Measurements from ENCODE around the gene SNRNP35.

Gene SNRNP35

GRCh38 chr12:123485756-123486155, 27.8 kb downstream of the SNRNP35 start:
- DNase-seq (no peak), ATAC-seq (ENCODE audit: insufficient read depth, low read depth) (no peak)
- Histone ChIP-seq H3K4me2 (ENCODE audit: insufficient read depth, low read length) (no peak overlapping the region), H3K36me3 (ENCODE audit: insufficient read depth, low read length) (no peaks in the 10 kb centered on the region), H3K27ac (ENCODE audit: low read length) (no peak overlapping the region), H3K79me2 (ENCODE audit: insufficient read depth, low read length) (no peaks in the 10 kb centered on the region), H3K4me3 (ENCODE audit: low read depth in 1 of 2, low read length in 2 of 2) (no peak overlapping the region), H4K20me1 (ENCODE audit: insufficient read depth, low read length) (no peaks in the 10 kb centered on the region), H2AFZ (ENCODE audit: low read depth, low read length) (no peak overlapping the region), H3K9ac (ENCODE audit: low read depth, low read length) (no peak overlapping the region), H3K4me1 (ENCODE audit: insufficient read depth, low read length) (peaks cover 17% of the 10 kb centered on the region), H3K27me3 (ENCODE audit: insufficient read depth, low read length, poor library complexity) (no peaks in the 10 kb centered on the region), H3K9me3 (ENCODE audit: insufficient read depth, low read length, severe bottlenecking) (no peaks in the 10 kb centered on the region)
- TF ChIP-seq EZH2 (IDR thresholded peaks at IDR 0.05; ENCODE audit: borderline replicate concordance, low read depth, low read length, severe bottlenecking) (no peak), CTCF (IDR thresholded peaks at IDR 0.05; ENCODE audit: borderline replicate concordance, extremely low read depth, low read length, poor library complexity, severe bottlenecking) (no peak)

- Histone ChIP-seq H3K36me3 (ENCODE audit: insufficient read depth, low read length) (no peaks in the 10 kb centered on the region), H3K9me3 (ENCODE audit: insufficient read depth, low read length, severe bottlenecking) (no peaks in the 10 kb centered on the region), H3K27me3 (ENCODE audit: insufficient read depth, low read length, poor library complexity) (no peaks in the 10 kb centered on the region), H2AFZ (ENCODE audit: low read depth, low read length) (no peak overlapping the region), H3K27ac (ENCODE audit: low read length) (no peak overlapping the region), H3K4me3 (ENCODE audit: low read depth in 1 of 2, low read length in 2 of 2) (no peak overlapping the region), H3K4me2 (ENCODE audit: insufficient read depth, low read length) (no peak overlapping the region), H3K79me2 (ENCODE audit: insufficient read depth, low read length) (no peaks in the 10 kb centered on the region), H3K9ac (ENCODE audit: low read depth, low read length) (no peak overlapping the region), H4K20me1 (ENCODE audit: insufficient read depth, low read length) (no peaks in the 10 kb centered on the region), H3K4me1 (ENCODE audit: insufficient read depth, low read length) (peaks cover 17% of the 10 kb centered on the region)
- TF ChIP-seq CTCF (IDR thresholded peaks at IDR 0.05; ENCODE audit: borderline replicate concordance, extremely low read depth, low read length, poor library complexity, severe bottlenecking) (no peak), EZH2 (IDR thresholded peaks at IDR 0.05; ENCODE audit: borderline replicate concordance, low read depth, low read length, severe bottlenecking) (no peak)
- no peak for ATAC-seq (ENCODE audit: insufficient read depth, low read depth)
- DNase-seq: no peak
Measured at GRCh38 chr12:123487428-123487827, 29.5 kb downstream of the SNRNP35 start.

- Histone ChIP-seq H3K9me3 (ENCODE audit: insufficient read depth, low read length, severe bottlenecking) (no peaks in the 10 kb centered on the region), H3K79me2 (ENCODE audit: insufficient read depth, low read length) (no peaks in the 10 kb centered on the region), H4K20me1 (ENCODE audit: insufficient read depth, low read length) (no peaks in the 10 kb centered on the region), H3K27me3 (ENCODE audit: insufficient read depth, low read length, poor library complexity) (no peaks in the 10 kb centered on the region), H3K9ac (ENCODE audit: low read depth, low read length) (no peak overlapping the region), H3K4me2 (ENCODE audit: insufficient read depth, low read length) (no peak overlapping the region), H3K4me1 (ENCODE audit: insufficient read depth, low read length) (peaks cover 9% of the 10 kb centered on the region), H3K27ac (ENCODE audit: low read length) (no peak overlapping the region), H2AFZ (ENCODE audit: low read depth, low read length) (no peak overlapping the region), H3K4me3 (ENCODE audit: low read depth in 1 of 2, low read length in 2 of 2) (no peak overlapping the region), H3K36me3 (ENCODE audit: insufficient read depth, low read length) (no peaks in the 10 kb centered on the region)
- no peak for ATAC-seq (ENCODE audit: insufficient read depth, low read depth)
- no peak for DNase-seq
- no peak for TF ChIP-seq EZH2 (IDR thresholded peaks at IDR 0.05; ENCODE audit: borderline replicate concordance, low read depth, low read length, severe bottlenecking)
- no peak for TF ChIP-seq CTCF (IDR thresholded peaks at IDR 0.05; ENCODE audit: borderline replicate concordance, extremely low read depth, low read length, poor library complexity, severe bottlenecking)
Measured at GRCh38 chr12:123488539-123489230, 30.7 kb downstream of the SNRNP35 start.

Data from DND-41 (cell line).